ENCODE results near the gene ATAT1.

The ATAT1 gene

DNA sequence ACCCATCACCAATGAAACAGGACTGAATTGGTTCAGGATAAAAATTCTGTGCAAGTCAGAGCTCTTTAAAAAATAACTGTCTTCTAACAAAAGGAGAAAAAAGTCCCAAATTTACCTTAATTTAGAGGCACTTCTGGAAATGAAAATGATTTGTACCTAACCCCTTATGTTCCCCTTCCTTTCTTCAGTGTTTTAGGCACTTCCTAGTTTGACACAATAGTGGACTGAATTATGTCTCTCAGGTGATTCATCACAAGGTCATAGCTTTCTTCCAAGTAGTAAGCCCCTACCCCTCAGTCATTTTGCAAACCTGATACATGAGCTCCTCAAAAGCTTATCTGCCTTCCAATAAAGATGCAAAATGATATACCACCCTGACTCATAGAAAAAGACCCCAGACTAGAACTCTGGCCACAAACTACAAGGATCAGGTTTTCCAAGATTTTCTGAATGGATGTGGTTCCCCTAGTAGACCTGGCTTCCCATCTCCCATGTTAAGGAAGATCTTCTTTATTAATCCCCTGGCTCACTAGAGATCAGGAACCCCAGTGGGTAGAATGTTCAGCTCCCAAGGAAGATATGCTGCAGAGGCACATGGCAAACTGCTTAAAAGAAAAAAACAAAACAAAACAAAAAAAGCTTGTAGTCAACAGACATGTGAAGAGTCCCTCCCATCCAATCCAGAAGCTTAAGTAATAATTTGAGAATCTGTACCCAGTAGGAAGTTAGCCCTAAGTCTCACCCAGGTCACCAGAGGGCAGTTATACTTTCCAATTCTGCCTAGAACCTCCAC is 13.2 kb upstream of the ATAT1 start:
- no peak for DNase-seq (ENCODE audit: low spot score)

DNA sequence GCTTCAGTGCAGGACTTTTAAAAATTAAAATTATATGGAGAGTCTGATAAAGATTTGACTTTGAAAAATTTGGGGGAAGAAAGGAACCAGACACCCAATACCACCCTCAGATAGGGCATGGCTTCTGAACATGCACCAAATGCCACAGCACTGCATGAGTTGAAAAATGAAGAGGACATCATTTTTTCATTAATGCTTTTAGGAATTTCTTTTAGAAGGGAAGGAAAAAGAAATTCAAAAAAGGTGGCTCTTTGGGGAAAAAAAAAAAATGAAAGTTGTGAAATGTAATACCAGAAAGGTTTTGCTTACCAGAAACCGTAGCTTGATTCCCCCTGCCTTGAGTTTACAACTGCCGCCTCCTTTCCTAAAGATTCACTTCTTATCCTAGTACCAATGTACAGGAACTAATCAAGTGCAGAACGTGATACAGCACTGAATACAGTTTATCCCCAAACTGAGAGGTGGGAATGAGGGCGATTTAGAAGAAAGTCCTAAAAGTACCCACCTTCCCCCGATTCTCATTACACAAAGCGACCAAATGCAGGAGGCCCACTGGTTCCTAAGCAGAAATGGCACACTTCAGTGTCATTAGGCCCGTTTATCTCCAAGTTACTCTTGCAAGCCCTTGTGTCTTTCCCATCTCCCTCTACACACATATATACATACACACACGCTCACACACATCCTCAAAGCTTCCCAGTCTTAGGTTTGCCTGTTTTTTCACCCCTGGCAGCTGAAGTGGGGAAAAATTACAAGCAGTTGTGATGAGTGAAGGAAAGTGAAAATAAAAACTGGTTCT is 12.4 kb upstream of the ATAT1 start:
- peak; percentile 40 for DNase-seq (ENCODE audit: low spot score)

DNA sequence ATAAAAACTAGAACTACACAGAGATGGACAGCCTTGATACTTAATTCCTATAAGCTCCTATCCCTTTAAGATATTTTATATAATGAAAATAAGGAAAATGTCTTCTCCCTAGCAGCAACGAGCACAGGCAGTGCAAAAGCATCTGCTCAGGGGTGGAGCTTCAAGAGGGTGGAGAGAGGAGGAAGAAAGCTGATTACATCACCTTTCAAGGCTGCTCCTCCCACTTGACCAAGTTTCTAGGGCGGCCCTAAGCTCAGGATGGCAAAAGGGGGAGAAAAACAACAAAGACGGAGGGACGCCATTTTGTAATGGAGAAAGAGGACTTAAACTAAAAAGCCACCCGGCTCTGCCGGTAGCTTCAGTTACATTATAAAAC is 11.8 kb upstream of the ATAT1 start:
- peak; percentile 98 for DNase-seq (ENCODE audit: low spot score)

DNA sequence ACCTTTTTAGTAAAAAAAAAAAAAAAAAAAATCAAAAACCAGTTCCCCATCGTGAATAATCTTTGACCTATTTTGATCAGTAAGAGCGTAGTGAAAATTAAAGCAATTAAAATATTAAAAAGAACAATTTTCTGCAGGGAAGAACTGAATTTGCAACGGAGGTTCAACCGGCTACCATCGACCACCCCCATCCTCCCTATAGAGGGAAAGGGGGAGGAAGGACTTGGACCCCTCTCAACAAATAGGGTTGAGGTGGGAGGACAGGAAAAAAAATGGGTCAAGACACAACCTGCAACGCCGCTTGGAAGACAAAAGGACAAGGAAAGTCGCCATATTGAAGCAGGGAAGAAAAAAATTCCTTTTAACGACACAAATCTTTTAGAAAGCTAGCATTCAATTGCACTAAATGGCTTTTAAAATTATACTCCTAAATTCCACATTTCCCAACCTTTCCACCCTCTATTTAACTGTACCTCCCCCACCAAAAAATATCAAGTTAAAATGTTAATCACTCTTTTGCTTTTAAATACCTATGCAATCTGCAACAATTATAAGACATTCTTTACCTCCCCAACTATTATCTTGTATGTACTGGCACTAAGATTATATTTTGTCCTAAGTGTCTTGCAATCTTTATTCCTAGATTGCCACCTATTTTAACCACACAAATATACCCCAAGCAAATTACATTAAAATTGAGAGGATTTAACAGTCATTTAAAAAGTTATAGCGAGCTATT is 11.3 kb upstream of the ATAT1 start:
- peak; percentile 77 for DNase-seq (ENCODE audit: low spot score)

DNA sequence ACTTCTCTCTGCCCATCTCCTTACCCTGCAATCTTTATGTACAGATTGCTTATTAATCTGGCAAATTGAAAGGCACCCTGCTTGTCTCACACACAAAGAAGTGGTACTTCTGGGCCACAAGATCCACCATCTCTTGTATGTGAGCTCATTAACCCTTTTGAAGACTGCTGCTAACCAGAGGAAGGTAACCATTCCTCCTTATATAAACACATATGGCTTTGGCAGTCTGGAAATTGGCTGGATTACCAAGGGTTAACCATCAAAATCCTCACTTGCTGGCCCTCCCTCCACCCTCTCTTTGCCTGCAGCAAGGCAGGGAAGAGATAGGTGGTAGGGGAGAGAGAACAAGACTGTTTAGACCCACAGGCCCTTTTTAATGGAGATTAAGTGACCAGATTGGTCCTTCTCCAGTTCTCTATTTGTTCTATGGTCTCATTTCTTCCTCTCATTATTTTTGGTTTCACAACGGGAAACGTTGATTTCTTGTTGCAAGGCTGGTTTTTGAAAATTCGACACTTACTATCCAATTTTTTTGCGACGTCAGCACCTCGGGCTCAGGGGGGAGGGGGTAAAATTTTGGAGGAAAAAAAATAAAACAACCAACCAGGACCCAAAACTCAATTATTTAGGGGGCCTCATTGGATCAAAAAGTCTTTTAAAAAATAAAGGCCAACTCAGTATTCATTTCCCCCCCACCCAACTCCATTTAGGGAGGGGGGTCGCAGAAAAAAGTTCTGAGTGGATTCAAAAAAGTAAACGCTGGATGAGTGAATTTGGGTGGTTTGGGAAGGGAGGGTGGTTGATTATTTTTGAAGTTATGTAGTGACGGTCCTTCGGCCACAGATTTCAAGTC is 10.5 kb upstream of the ATAT1 start:
- DNase-seq (ENCODE audit: low spot score) = peak; percentile 60

DNA sequence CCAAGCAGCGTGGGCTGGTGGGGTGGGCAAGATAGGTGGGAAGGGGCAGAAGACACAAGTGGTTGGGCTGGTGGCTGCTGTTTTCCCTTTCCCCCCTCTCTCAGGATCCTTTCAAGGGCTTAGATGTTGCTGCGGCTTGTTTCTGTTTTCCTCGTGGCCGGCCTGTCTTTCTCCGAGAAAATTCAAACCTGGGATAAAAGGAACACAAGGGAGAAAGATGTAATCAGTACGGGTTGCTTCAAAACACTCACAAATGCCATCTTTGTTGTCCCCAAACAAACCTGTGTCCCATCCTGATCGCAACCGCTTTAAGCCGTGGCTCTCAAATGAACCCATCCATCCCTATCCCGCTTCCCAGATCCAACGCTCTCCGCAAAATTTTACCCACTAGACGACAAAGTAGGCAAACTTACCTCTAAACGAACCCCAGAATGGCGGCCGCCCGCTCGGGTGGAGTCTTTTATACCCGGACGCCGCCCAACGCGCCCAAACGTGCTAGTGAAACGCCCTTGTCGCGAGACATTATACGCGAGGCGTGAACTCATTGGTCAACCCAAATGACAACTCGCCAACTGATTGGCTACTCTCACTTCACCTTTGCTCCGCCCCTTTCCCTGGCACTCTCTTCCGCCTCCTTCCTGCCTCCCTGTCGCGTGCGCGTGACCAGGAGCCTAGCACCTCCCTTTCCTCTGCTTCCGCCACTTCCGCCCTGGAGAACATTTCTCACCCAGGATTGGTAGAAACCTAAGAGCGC is 9.7 kb upstream of the ATAT1 start, which contains the start of gene PPP1R10:
Gene PPP1R10, minus strand, starts transcription at position 433 of the 754 bp plus-strand sequence. CDS start 7,299 bp downstream, outside the sequence.
- peak; percentile 100 for DNase-seq (ENCODE audit: low spot score)

DNA sequence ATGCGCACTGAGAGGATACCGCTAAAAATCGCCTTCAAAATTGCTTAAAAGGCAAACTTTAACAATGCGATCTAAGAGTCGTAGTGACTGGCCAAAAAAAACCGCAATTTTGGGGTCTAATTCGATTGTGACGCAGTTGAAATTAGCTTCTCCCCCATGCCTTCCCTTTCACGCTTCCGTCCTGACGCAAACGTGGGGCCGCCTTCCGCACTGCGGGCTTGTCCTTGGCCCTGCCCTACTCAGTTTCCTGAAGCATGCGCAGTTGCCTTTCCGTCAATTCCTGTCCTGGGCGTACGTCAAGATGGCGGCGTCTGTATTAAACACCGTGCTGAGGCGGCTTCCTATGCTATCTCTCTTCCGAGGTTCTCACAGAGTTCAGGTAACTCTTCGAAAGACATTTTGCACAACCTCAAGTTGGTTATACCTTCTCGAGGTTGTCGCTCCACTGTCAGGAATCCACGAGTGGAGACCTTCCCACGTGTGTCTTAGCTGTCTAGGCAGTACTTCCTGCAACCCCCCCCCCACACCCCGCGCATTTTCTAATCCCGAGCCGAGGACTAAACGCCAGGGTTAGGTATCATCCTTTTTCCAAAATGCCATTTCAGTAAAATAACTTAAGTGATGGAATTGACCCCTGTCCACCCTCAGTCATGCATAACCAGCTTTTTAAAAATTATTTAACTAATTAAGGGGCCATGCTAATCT is 9.0 kb upstream of the ATAT1 start, which contains the start of gene MRPS18B:
Gene MRPS18B, plus strand, starts transcription at position 276 of the 705 bp plus-strand sequence. Its CDS starts 26 bp downstream, at position 302.
- DNase-seq (ENCODE audit: low spot score) = peak; percentile 98

DNA sequence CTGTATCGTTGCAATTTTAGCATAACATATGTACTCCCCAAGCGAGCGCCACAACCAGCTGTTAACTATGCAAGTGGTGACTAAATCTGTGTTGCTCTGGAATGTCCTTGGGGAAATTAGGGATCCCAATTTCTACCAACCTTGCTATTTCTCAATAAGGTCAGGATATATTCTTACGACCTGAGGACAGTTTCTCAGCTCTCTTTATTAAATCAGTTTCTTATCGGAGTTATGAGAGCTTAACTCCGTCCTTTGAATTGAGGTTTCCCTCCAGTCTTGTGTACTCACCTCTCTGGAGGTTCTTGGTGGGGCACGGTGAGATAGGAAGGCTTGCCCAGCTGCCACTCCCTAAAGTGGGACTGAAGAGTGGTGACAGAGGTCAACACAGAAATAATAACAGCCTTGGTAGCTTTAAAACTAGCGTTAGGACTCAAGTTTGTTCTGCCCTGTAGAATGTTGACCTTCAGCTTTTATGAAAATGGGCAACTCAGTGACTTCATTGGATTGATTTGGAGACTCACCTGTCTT is 8.3 kb upstream of the ATAT1 start:
- DNase-seq (ENCODE audit: low spot score) = no peak

DNA sequence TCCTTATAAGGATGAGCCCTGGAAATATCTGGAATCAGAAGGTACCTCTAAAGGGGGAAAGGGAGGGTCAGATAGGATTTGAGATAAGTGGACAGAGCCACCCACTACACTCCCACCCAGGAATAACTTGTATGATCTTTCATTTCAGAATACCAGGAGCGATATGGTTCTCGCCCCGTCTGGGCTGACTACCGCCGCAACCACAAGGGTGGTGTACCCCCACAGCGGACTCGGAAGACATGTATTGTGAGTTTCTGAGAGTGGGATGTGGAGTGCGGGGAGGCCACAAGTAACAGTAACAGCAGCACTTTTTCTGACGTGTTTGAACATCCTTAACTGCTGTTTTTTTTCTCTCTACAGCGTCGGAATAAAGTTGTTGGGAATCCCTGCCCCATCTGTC is 7.1 kb upstream of the ATAT1 start:
- no peak for DNase-seq (ENCODE audit: low spot score)

DNA sequence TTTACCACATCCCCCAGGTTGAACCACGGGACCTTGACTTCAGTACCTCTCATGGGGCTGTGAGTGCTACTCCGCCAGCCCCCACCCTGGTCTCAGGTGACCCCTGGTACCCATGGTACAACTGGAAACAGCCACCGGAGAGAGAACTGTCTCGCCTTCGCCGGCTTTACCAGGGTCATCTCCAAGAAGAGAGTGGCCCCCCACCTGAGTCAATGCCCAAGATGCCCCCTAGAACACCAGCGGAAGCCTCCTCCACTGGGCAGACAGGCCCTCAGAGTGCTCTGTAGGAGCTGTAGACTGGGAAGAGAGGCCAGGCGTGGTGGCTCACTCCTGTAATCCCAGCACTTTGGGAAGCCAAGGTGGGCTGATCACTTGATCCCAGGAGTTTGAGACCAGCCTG is 1.2 kb upstream of the ATAT1 start:
- no peak for DNase-seq (ENCODE audit: low spot score)

DNA sequence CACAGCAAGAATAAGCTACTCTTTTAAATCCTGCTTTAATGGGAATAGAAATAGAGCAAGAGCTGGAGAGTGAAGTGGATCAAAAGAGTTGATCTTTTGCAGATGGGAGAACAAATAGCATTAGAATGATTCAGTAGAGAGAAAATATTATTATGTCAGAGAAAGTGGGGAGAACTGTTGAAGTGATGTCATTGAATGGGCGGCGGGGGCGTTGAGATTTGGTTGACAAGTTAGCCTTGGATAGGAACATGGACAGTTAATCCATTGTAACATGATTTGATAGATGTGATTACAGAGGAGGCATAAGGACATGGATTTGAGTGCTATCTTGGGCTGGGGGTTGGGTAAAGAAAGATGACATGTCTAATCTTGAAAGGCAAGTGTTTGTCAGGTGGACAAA is 9.2 kb downstream of the ATAT1 start:
- DNase-seq (ENCODE audit: low spot score) = no peak

DNA sequence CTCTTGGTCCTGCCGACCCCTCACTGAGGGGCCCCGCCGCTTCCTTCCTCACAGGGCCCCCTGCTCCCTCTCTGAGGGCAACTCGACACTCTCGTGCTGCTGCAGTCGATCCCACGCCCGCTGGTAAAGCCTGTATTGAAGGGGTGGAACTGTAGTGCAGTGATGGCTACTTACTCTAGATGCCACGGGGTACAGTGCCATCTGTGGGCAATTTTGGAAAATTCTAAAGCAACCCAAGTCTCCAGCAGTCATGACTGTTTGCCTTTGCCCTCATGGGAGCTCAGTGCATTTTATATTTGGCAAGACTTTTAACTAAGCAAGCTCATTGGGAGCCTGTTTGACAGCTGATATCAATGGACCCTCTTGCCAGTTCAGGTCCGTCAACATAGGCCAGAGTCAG is 13.8 kb downstream of the ATAT1 start:
- no peak for DNase-seq (ENCODE audit: low spot score)

DNA sequence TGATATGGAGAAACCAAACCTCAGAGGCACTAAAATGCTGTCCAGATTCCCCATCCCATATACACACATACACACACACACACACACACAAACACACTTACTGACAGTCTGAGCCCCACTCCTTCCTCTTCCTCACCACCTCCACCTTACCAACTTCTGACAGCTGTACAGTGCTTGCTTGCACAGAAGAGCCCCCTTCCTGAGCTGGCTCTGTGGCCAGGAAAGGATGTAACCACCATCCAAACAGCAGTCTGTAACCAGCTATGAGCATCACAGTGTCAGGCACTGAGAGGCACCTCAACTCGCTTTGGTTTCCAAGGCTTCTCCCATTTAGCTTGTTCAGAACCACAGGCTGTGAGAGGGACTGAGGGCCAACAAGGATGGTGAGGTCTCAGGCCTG is 14.4 kb downstream of the ATAT1 start:
- no peak for DNase-seq (ENCODE audit: low spot score)

DNA sequence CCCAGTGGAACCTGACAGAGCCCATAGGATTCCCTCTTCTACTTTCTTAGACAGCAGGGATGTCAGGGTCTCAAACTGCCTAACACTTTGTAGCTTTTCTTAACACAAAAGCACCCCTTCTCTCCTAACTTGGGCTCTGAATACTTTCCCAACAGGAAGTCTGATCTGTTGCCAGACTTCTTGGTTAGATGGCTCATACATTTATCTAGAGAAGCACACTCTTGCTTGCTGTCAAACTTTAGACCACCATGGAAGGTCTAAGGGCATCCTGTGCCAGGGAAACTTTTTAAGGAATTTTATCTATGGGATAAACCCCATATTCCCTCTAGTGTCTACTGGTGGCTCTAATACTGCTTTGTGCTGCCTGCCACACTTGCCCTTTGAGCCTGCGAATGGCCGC is 17.0 kb downstream of the ATAT1 start:
- DNase-seq (ENCODE audit: low spot score) = no peak

DNA sequence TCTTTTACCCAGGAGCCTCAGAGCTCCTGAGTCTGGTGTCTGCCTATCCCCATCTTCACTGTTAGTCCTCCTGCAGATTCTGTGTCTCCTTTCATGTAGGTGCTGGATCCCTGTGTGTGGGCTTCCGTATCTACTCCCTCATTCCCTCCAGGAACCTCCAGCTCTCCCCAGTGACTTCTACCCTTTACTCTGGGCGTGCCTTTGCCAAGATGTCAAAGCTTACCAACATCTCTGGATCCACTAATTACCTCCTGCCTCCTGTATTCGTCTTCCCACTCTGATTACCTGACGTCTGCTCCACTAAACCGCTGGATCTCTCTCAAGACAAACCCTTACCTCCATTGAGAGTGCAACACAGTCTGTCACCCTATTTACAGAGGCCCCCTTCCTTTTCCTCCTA is 18.1 kb downstream of the ATAT1 start:
- no peak for DNase-seq (ENCODE audit: low spot score)

DNA sequence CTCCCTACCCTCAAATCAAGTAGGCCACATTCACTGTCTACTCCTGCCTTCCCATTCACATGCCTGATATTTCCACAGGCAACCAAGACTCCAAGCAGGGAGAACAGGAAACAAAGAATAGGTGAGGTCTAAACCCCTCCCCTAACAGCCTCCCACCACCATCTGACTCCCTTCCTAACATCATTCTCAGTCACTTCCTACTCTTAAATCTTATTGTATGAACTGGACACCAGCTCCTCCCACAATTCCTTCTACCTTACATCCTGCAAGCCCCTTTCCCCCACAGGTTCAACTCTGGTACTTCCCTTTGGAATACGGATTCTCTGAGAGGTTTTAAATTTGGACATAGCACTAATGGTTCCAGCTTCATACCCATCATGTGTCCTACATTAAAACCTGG is 19.3 kb downstream of the ATAT1 start:
- DNase-seq (ENCODE audit: low spot score) = no peak

DNA sequence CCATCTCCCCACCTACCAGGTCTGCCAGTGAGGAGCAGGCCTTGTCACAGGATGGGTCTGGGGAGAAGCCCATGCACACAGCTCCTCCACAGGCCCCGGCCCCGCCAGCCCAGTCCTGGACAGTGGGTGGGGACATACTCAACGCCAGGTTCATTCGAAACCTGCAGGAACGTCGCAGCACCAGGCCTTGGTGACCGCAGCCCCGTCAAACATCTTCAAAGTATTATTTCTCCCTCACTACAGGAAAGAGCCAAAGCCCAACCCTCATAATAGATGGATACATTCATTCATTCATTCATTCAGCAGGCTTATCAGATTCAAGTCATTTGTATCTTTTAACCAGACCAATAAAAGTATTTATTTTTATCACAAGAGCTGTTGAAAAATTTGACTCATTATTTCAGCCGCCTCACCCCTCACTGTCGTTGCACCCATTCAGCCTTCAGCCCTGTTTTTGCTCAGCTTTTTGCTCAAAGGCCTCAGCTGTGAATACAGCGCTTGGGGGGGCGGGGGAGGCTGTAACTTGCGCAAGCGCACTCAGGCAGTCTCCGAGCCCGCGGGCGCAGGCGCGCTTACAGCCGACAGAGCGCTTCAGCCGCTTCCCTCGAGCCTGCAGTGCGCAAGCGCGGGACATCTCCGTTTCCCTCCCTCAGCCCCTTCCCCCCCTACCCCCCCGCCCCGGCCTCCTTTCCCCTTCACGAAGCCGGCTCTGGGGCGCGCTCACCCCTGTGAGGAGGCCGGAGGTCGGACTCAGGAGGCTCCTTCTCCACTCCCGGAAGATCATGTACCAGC is 20.0 kb downstream of the ATAT1 start, which contains the start of gene C6orf136:
Gene C6orf136, plus strand, starts transcription at position 684 of the 792 bp plus-strand sequence. Its CDS starts 99 bp downstream, at position 783.
- DNase-seq (ENCODE audit: low spot score) = peak; percentile 93
